Measurements from ENCODE around the gene ENGASE.
A peak's percentile ranks its signal among the peaks of the same experiment; 100 is the strongest.
"Not testable (repeated sequence)": the region's sequence is repeated elsewhere in the genome, so short reads cannot be mapped to it uniquely, and the experiment has no call there.

ENGASE gene

GRCh38 chr17:79074649-79075445 is at the start of gene ENGASE:
TSS of gene ENGASE (plus strand) at chr17:79074824. CDS start at chr17:79074945, 121 bp downstream.
- DNase-seq (ENCODE audit: low read depth) = peak; percentile 88

GRCh38 chr17:79024901-79025737 is 49.5 kb upstream of the ENGASE start:
- no peak for DNase-seq (ENCODE audit: low read depth)

- DNase-seq (ENCODE audit: low read depth) = no peak
These were observed 48.0 kb upstream of the ENGASE start for GRCh38 chr17:79026376-79027273.

- DNase-seq (ENCODE audit: low read depth) = no peak
These were observed 47.2 kb upstream of the ENGASE start for GRCh38 chr17:79027274-79027924.

GRCh38 chr17:79027925-79028491 is 46.6 kb upstream of the ENGASE start:
- no peak for DNase-seq (ENCODE audit: low read depth)

- DNase-seq (ENCODE audit: low read depth) = no peak
These were observed 45.9 kb upstream of the ENGASE start for GRCh38 chr17:79028496-79029326.

GRCh38 chr17:79029327-79030009 is 45.2 kb upstream of the ENGASE start:
- no peak for DNase-seq (ENCODE audit: low read depth)

- DNase-seq (ENCODE audit: low read depth) = not testable (repeated sequence)
These were observed 44.0 kb upstream of the ENGASE start for GRCh38 chr17:79030636-79031035.

GRCh38 chr17:79031996-79032875 is 42.4 kb upstream of the ENGASE start:
- DNase-seq (ENCODE audit: low read depth) = no peak

- DNase-seq (ENCODE audit: low read depth) = no peak
These were observed 41.5 kb upstream of the ENGASE start for GRCh38 chr17:79033046-79033616.

- no peak for DNase-seq (ENCODE audit: low read depth)
These were observed 40.7 kb upstream of the ENGASE start for GRCh38 chr17:79033741-79034501.

GRCh38 chr17:79034931-79035485 is 39.6 kb upstream of the ENGASE start:
- DNase-seq (ENCODE audit: low read depth) = no peak

- DNase-seq (ENCODE audit: low read depth) = no peak
These were observed 38.9 kb upstream of the ENGASE start for GRCh38 chr17:79035686-79036085.

- DNase-seq (ENCODE audit: low read depth) = no peak
These were observed 38.4 kb upstream of the ENGASE start for GRCh38 chr17:79036181-79036580.

GRCh38 chr17:79036596-79036995 is 38.0 kb upstream of the ENGASE start:
- no peak for DNase-seq (ENCODE audit: low read depth)

- DNase-seq (ENCODE audit: low read depth) = no peak
These were observed 36.0 kb upstream of the ENGASE start for GRCh38 chr17:79038545-79039135.

- no peak for DNase-seq (ENCODE audit: low read depth)
These were observed 35.5 kb upstream of the ENGASE start for GRCh38 chr17:79039171-79039570.

Measured in T-helper 22 cell (primary cell).